Activated CD8-positive, alpha-beta T cell treated with anti-CD3 and anti-CD28 coated beads, Interleukin-2, amount 10 ng/mL, durations not matched to agents 7 days and 5 days (primary cell): ENCODE data around the gene CST2. TPM values are rescaled to one million over a fixed set of nuclear protein-coding genes. Genes with fewer than 3 reads are reported as not detected.
A peak's percentile ranks its signal among the peaks of the same experiment; 100 is the strongest.
"Not testable (repeated sequence)": the region's sequence is repeated elsewhere in the genome, so short reads cannot be mapped to it uniquely, and the experiment has no call there.

ENCODE experiments used
- ATAC-seq: fragments of 150-1000 bp; cut with Tn5 transposase; one replicate; pipeline ENCODE4 v1.10.0; 2021; ENCODE audit warnings: moderate library complexity
- CTCF ChIA-PET: fragments of 350-600 bp; sonication (Branson Sonifier 250); formaldehyde crosslinking; loops from one replicate; lab custom pipeline; 2021; ENCODE audit warnings: antibody characterized with exemption; lab: Charles Lee
- POLR2A ChIA-PET: fragments of 350-600 bp; sonication (Branson Sonifier 250); formaldehyde crosslinking; loops from one replicate; lab custom pipeline; 2021; ENCODE audit warnings: antibody characterized with exemption; lab: Charles Lee
- DNase-seq: peaks from one replicate; pipeline ENCODE4 v3.0.0-alpha.2; 2020
- H3K27ac Mint-ChIP-seq: one replicate; pipeline ENCODE4 v1.8.0; 2021; ENCODE audit warnings: mild to moderate bottlenecking, mixed read lengths
- H3K27me3 Mint-ChIP-seq: one replicate; pipeline ENCODE4 v1.8.0; 2021; ENCODE audit warnings: low read depth, mixed read lengths
- H3K36me3 Mint-ChIP-seq: one replicate; pipeline ENCODE4 v1.8.0; 2021; ENCODE audit warnings: low read depth, mixed read lengths
- H3K4me1 Mint-ChIP-seq: one replicate; pipeline ENCODE4 v1.8.0; 2021; ENCODE audit warnings: low read depth, mixed read lengths
- H3K4me3 Mint-ChIP-seq: one replicate; pipeline ENCODE4 v1.8.0; 2021; ENCODE audit warnings: mild to moderate bottlenecking, mixed read lengths
- H3K9me3 Mint-ChIP-seq: one replicate; pipeline ENCODE4 v1.8.0; 2022; ENCODE audit warnings: mixed read lengths; ENCODE audit not compliant: insufficient read depth
- total RNA-seq, 2 experiments: library from RNA; stranded (reverse); gene quantifications; one replicate each; pipeline ENCODE4 v1.2.3, GENCODE V29; 2021

The CST2 gene
- total RNA-seq, 2 experiments from 2014 or later: not detected

DNA sequence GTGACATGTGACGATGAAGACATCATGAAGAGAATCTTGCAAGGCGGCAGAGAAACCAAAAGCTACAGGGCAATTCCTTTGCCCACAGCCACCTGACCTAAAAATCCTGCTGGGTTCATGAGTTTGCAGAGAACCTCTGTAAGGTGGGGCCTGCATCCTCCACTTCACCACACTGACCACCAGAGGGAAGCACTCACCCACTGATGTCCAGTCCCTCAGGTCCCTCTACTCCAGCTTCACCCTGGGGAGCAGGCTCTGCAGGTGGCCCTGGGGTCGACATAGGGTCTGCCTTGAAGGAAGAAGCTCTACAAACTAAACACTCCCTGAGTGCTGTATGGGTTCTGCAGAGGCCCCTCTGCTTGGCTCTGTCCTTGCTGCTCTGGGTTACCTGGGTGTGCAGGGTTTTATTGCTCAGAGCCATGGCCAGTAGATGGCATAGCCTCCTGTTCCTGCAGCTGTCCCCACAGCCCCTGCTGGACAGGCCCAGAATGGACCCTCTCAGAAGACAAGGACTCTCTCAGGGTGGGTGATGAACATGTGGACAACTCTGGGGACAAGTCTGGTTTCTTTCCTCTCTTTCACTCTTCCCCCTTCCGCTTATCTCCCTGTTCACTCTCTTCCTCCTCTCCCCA is 27.2 kb downstream of the CST2 start:
- H3K27me3 Mint-ChIP-seq, POLR2A ChIA-PET, H3K4me1 Mint-ChIP-seq, H3K27ac Mint-ChIP-seq, H3K36me3 Mint-ChIP-seq, H3K4me3 Mint-ChIP-seq, H3K9me3 Mint-ChIP-seq, CTCF ChIA-PET: not testable (repeated sequence)
- ATAC-seq (peak; percentile 77), DNase-seq (peak; percentile 59)

DNA sequence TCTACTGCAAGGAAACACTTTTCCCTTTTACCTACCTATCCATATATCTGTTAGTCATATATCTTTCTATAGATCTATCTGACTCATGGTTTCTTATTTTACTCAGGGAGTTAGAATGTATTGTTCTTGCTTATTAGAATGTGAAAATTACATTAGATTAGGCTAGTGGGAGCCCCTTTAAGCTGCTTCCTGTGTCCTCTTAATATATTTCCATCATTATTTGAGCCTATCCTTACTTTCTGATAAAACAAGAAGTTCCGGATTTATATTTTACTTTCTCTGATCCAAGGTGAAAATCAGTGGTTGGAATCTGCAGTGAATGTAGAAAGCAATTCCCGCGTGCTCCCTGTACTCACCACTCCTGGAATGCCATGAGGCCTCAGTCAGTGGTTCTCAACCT is 31.0 kb downstream of the CST2 start:
- CTCF ChIA-PET: no interaction called here
- ATAC-seq (no peak), DNase-seq (no peak)
- Mint-ChIP-seq H3K27me3 (peaks cover 9% of the 10 kb centered on the region), H3K4me3 (no peak overlapping the region), H3K9me3 (no peaks in the 10 kb centered on the region), H3K36me3 (no peaks in the 10 kb centered on the region), H3K27ac (no peak overlapping the region), H3K4me1 (no peaks in the 10 kb centered on the region)
- POLR2A ChIA-PET: no interaction called here

GRCh38 chr20:23794841-23795240 is 31.7 kb downstream of the CST2 start:
- H3K9me3 Mint-ChIP-seq: no peaks in the 10 kb centered on the region
- ATAC-seq (no peak), DNase-seq (no peak)
- ChIA-PET POLR2A (no interaction called here), CTCF (no interaction called here)
- peaks cover 9% of the 10 kb centered on the region for H3K27me3 Mint-ChIP-seq
- H3K27ac Mint-ChIP-seq: no peak overlapping the region
- no peaks in the 10 kb centered on the region for H3K36me3 Mint-ChIP-seq
- no peaks in the 10 kb centered on the region for H3K4me1 Mint-ChIP-seq
- H3K4me3 Mint-ChIP-seq: no peak overlapping the region

DNA sequence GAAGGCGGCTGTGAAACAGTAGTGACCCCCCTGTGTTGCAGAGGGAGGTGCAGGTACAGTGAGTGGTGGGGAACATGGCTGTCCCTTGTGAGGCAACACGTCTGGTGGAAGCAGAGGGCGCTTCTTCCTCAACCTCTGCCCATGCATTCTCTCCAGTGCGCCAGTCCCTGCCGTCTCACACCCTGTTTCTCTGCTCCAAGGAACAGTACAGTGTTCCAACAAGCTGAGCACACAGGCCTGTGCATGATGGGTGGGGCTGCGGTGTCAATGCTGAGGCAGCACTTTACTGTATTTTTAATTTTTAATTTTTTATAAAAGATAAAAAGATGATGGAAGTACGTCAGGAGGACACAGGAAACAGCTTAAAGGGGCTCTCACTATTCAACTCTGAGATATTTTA is 32.5 kb downstream of the CST2 start:
- DNase-seq: no peak
- Mint-ChIP-seq H3K4me3 (no peak overlapping the region), H3K4me1 (no peaks in the 10 kb centered on the region), H3K36me3 (no peaks in the 10 kb centered on the region), H3K27me3 (peaks cover 12% of the 10 kb centered on the region), H3K9me3 (no peaks in the 10 kb centered on the region), H3K27ac (no peak overlapping the region)
- ChIA-PET POLR2A (no interaction called here), CTCF (no interaction called here)
- no peak for ATAC-seq

DNA sequence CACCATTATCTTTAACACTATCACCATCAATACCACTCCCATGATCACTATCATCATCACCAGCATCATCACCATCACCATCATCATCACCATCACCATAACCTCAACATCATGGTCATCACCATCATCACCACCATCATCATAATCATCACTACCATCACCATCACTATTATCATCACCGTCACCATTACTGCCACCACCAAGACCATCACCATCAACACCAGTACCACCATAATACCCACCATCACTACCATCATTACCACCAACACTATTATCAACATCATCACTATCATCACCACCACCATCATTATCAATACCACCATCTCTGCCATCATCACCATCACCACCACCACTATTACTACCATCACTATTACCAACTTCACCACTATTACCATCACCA is 43.1 kb downstream of the CST2 start:
- H3K36me3 Mint-ChIP-seq: no peaks in the 10 kb centered on the region
- DNase-seq (no peak), ATAC-seq (no peak)
- H3K4me3 Mint-ChIP-seq: no peak overlapping the region
- CTCF ChIA-PET: no interaction called here
- POLR2A ChIA-PET: no interaction called here
- no peaks in the 10 kb centered on the region for H3K4me1 Mint-ChIP-seq
- H3K27me3 Mint-ChIP-seq: no peaks in the 10 kb centered on the region
- H3K27ac Mint-ChIP-seq: no peak overlapping the region
- H3K9me3 Mint-ChIP-seq: no peaks in the 10 kb centered on the region

- DNase-seq: peak; percentile 20
- H3K9me3 Mint-ChIP-seq: no peaks in the 10 kb centered on the region
- H3K36me3 Mint-ChIP-seq: no peaks in the 10 kb centered on the region
- ChIA-PET CTCF (no interaction called here), POLR2A (no interaction called here)
- H3K27ac Mint-ChIP-seq: no peak overlapping the region
- no peaks in the 10 kb centered on the region for H3K27me3 Mint-ChIP-seq
- H3K4me1 Mint-ChIP-seq: no peaks in the 10 kb centered on the region
- H3K4me3 Mint-ChIP-seq: no peak overlapping the region
- ATAC-seq: peak; percentile 42
Measured at GRCh38 chr20:23782366-23782983, 44.1 kb downstream of the CST2 start.

DNA sequence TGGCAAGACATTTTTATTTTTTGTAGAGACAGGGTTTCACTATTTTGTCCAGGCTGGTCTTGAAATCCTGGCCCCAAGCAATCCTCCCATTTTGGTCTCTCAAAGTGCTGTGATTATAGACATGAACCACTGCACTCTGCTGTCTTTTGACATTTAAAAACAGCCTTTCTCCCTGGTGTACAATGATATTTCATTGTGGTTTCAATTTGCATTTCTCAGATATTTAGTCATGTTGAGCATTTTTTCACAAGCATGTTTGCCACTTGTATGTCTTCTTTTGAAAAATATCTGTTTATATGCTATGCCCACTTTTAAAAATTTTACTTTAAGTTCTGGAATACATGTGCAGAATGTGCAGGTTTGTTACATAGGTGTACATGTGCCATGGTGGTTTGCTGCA is 47.9 kb downstream of the CST2 start:
- H3K27me3 Mint-ChIP-seq, POLR2A ChIA-PET, H3K36me3 Mint-ChIP-seq, H3K27ac Mint-ChIP-seq, H3K4me3 Mint-ChIP-seq, H3K9me3 Mint-ChIP-seq, ATAC-seq, CTCF ChIA-PET, DNase-seq, H3K4me1 Mint-ChIP-seq: not testable (repeated sequence)

DNA sequence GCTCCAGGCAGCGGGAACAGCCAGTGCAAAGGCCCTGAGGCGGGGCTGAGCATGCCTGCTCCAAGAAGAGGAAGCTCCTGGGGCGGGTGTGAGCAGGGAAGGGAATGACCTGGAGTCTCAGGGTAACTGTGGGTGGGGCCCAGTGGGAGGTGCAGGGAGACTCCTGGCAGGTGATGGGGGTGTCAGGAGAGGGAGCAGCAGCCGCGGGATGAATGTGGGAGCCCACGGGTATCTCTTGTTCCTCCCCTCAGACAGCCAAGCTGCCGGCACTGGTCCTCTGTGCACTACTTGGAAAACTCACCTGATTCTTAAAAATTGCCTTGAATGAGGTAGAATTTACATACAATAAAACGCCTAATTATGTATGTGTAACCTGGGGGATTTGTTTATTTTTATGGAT is 49.1 kb downstream of the CST2 start:
- H3K9me3 Mint-ChIP-seq, POLR2A ChIA-PET, CTCF ChIA-PET, ATAC-seq, H3K27me3 Mint-ChIP-seq, H3K36me3 Mint-ChIP-seq, H3K27ac Mint-ChIP-seq, H3K4me1 Mint-ChIP-seq, H3K4me3 Mint-ChIP-seq, DNase-seq: not testable (repeated sequence)

DNA sequence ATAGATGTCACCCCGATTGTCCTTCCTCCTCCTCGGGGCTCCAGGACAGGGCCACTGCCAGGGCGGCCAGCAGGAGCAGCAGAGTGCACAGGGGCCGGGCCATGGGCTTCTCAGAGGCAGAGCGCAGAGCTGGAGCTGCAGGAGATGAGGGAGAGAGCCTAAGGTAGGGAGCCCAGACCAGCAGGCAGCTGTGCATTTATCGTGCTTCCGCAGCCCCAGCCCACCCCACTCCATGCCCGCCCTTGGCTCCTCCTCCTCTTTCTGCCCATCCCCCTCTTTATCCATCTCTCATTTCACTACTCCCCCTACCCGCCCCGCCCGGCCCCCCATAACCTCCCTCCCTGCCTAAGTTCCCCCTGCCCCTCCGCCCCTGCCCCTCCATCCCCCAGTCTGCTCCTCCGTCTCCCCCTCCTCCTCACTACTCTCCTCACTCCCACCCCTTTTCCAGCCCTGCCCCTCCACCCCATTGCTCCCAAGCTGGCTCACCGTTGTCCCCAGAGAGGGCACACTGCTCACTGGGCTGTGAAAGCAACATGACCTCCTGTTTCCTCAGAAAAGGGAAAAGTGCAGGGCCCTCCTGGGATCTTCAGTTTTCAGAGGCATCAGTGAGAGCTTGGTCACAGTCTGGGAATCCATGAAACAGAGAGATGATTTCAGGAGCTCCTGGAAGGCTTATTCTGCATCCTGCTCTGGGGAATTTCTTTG is 50.3 kb downstream of the CST2 start:
- Mint-ChIP-seq H3K36me3 (no peaks in the 10 kb centered on the region), H3K27me3 (no peaks in the 10 kb centered on the region), H3K4me3 (no peak overlapping the region), H3K27ac (no peak overlapping the region), H3K4me1 (no peaks in the 10 kb centered on the region), H3K9me3 (no peaks in the 10 kb centered on the region)
- ChIA-PET POLR2A (no interaction called here), CTCF (no interaction called here)
- no peak for ATAC-seq
- DNase-seq: no peak

- POLR2A ChIA-PET: no interaction called here
- CTCF ChIA-PET: no interaction called here
- Mint-ChIP-seq H3K36me3 (no peaks in the 10 kb centered on the region), H3K27me3 (no peaks in the 10 kb centered on the region), H3K4me1 (no peaks in the 10 kb centered on the region), H3K4me3 (no peak overlapping the region), H3K9me3 (no peaks in the 10 kb centered on the region), H3K27ac (no peak overlapping the region)
- DNase-seq (no peak), ATAC-seq (no peak)
Measured at GRCh38 chr20:23774081-23774480, 52.4 kb downstream of the CST2 start.
